Activated naive CD8-positive, alpha-beta T cell treated with anti-CD3 and anti-CD28 coated beads, Interleukin-2, amount 50 U/mL, for 24 hours (primary cell): ENCODE results near the gene GRIK1.

ENCODE experiments used
- ATAC-seq: fragments of 150-1000 bp; cut with Tn5 transposase; one replicate; pipeline ENCODE4 v1.10.0; 2021
- DNase-seq: peaks from one replicate; pipeline ENCODE4 v3.0.0; 2021
- H3K27ac Mint-ChIP-seq: one replicate; pipeline ENCODE4 v1.8.0; 2021; ENCODE audit warnings: mild to moderate bottlenecking, mixed read lengths
- H3K27me3 Mint-ChIP-seq: one replicate; pipeline ENCODE4 v1.8.0; 2021; ENCODE audit warnings: mixed read lengths
- H3K36me3 Mint-ChIP-seq: one replicate; pipeline ENCODE4 v1.8.0; 2021; ENCODE audit warnings: low read depth, mixed read lengths
- H3K4me1 Mint-ChIP-seq: one replicate; pipeline ENCODE4 v1.8.0; 2021; ENCODE audit warnings: mixed read lengths
- H3K4me3 Mint-ChIP-seq: one replicate; pipeline ENCODE4 v1.8.0; 2021; ENCODE audit warnings: mild to moderate bottlenecking, moderate library complexity, mixed read lengths
- H3K9me3 Mint-ChIP-seq: one replicate; pipeline ENCODE4 v1.8.0; 2021; ENCODE audit warnings: mixed read lengths

Gene GRIK1

DNA sequence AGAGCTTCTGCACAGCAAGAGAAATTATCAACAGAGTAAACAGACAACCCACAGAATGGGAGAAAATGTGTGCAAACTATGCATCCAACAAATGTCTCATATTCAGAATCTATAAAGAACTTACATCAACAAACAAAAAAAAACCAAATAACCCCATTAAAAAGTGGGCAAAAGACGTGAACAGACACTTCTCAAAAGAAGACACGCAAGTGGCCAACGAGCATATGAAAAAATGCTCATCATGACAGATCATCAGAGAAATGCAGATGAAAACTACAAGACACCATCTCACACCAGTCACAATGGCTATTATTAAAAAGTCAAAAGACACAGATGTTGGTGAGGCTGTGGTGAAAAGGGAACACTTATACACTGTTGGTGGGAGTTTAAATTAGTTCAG is 257.0 kb downstream of the GRIK1 start:
- Mint-ChIP-seq H3K27ac (no peak overlapping the region), H3K36me3 (no peaks in the 10 kb centered on the region), H3K27me3 (no peaks in the 10 kb centered on the region), H3K9me3 (peaks cover 10% of the 10 kb centered on the region), H3K4me1 (no peaks in the 10 kb centered on the region), H3K4me3 (no peak overlapping the region)
- no peak for ATAC-seq
- DNase-seq: no peak

DNA sequence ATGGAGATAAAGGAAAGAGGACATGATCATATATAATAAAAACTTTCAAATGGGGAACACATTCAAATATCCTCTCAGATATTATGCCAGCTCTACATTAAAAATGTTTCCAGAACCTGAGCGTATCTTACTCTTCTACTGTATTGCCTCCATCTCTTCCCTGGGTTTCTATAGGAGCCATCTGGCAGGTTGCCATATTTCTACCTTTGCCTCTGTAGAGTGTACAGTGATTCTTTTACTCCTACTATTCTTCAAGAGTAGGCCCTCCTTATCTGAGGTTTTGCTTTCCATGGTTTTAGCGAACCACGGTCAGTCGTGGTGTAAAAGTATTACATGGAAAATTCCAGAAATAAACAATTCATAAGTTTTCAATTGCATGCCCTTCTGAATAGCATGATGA is 259.5 kb downstream of the GRIK1 start:
- ATAC-seq: no peak
- H3K27me3 Mint-ChIP-seq: no peaks in the 10 kb centered on the region
- no peak overlapping the region for H3K27ac Mint-ChIP-seq
- no peaks in the 10 kb centered on the region for H3K4me1 Mint-ChIP-seq
- H3K36me3 Mint-ChIP-seq: no peaks in the 10 kb centered on the region
- H3K4me3 Mint-ChIP-seq: no peak overlapping the region
- peaks cover 10% of the 10 kb centered on the region for H3K9me3 Mint-ChIP-seq
- no peak for DNase-seq

DNA sequence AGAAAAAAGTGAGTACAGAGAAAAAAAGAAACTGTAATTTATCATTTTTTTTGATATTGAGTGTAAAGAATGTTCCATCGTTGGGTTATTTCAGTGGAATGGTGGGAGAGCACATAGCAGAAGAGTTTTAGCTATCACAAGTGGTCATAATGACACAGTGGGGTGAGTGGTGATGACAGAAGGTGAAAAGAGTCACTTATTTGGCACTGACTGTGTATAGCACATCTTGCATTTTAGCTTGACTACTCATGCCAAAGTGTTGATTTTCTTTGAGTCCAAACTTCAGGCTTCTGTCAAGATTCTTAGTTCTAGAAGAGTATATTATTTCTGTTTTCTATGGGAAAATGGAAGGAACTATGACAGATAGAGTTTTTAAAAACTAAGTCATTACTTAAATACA is 261.2 kb downstream of the GRIK1 start:
- no peak overlapping the region for H3K4me3 Mint-ChIP-seq
- DNase-seq (no peak), ATAC-seq (no peak)

DNA sequence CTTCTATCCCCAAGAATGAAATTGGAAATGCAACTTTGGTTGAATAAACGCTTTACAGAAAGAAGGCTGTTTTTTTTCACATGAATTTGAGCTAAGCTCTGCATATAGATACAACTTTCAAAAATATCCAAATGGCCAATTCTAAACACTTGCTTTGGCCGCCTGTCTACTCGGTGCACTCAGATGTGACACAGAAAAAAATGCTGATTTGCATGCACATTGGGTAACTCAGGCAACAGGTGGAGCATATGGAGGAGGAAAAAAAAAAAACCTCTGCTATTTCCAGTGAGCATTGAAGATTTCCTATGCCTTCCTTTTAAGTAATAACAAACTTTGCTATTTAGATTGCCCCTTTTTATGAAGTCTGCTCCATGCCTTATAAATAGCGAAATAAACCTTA is 262.5 kb downstream of the GRIK1 start:
- DNase-seq: no peak
- no peak for ATAC-seq
- Mint-ChIP-seq H3K9me3 (no peaks in the 10 kb centered on the region), H3K27me3 (peaks cover 3% of the 10 kb centered on the region), H3K4me3 (no peak overlapping the region), H3K27ac (no peak overlapping the region), H3K36me3 (no peaks in the 10 kb centered on the region), H3K4me1 (peaks cover 8% of the 10 kb centered on the region)

More for the DNA sequence above, 261.2 kb downstream of the GRIK1 start:
- Mint-ChIP-seq H3K4me1 (peaks cover 8% of the 10 kb centered on the region), H3K27ac (no peak overlapping the region), H3K27me3 (no peaks in the 10 kb centered on the region), H3K9me3 (peaks cover 3% of the 10 kb centered on the region), H3K36me3 (no peaks in the 10 kb centered on the region)

DNA sequence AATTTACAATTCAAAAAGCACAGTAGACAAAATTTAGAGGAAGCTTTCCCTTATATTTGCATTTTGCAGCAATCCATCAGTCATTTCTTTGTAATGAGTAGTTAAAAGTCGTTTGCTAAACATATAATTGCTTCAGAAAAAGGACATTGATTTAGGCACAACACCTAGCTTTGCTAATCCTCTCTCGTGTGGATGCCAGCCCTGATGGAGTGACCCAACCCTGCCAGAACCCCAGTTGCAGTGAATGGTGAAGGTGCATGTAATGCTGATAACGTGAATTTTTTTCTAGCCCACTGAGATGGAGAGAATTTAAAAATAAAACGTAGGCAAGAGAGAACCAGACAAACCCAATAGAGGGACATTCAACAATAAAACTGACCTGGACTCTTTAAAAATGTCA is 263.4 kb downstream of the GRIK1 start:
- Mint-ChIP-seq H3K27ac (no peak overlapping the region), H3K4me3 (no peak overlapping the region), H3K27me3 (peaks cover 3% of the 10 kb centered on the region), H3K9me3 (no peaks in the 10 kb centered on the region), H3K36me3 (no peaks in the 10 kb centered on the region), H3K4me1 (peaks cover 8% of the 10 kb centered on the region)
- ATAC-seq (no peak), DNase-seq (no peak)

DNA sequence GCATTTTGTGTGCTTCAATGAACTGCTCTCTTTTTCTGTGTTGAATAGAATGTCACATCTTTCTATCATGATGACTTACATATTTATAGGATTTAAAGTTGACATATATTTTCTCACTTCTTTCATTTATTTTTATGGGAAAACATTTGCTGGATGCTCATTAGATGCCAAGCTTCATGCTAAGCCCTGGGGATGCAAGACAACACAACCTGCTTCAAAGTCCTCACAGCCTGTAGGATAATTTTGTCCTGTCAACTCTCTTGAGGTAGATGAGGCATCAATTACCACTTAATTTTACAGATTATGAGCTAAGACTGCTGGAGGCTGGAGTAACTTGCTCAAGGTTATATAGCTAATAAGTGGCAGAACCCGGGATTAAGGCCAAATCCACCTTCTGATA is 264.3 kb downstream of the GRIK1 start:
- Mint-ChIP-seq H3K27ac (no peak overlapping the region), H3K4me1 (peaks cover 8% of the 10 kb centered on the region), H3K27me3 (peaks cover 3% of the 10 kb centered on the region), H3K9me3 (no peaks in the 10 kb centered on the region), H3K4me3 (no peak overlapping the region), H3K36me3 (no peaks in the 10 kb centered on the region)
- ATAC-seq: no peak
- no peak for DNase-seq

DNA sequence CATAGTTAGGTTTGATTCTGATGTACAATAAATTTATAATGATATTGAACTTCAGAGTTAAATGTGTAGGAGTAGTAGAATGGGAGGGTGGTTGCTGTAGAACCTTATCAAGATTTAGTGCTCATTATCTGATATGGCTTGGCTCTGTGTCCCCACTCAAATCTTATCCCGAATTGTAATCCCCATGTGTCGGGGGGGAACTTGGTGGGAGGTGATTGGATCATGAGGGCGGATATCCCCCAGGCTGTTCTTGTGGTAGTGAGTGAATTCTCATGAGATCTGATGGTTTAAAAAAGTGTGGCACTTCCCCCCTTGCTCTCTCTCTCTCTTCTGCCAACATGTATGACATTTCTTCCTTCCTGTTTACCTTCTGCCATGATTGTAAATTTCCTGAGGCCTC is 265.5 kb downstream of the GRIK1 start:
- no peak overlapping the region for H3K27ac Mint-ChIP-seq
- no peaks in the 10 kb centered on the region for H3K9me3 Mint-ChIP-seq
- peaks cover 3% of the 10 kb centered on the region for H3K27me3 Mint-ChIP-seq
- no peak for DNase-seq
- ATAC-seq: no peak
- H3K36me3 Mint-ChIP-seq: no peaks in the 10 kb centered on the region
- H3K4me1 Mint-ChIP-seq: peaks cover 8% of the 10 kb centered on the region
- H3K4me3 Mint-ChIP-seq: no peak overlapping the region

DNA sequence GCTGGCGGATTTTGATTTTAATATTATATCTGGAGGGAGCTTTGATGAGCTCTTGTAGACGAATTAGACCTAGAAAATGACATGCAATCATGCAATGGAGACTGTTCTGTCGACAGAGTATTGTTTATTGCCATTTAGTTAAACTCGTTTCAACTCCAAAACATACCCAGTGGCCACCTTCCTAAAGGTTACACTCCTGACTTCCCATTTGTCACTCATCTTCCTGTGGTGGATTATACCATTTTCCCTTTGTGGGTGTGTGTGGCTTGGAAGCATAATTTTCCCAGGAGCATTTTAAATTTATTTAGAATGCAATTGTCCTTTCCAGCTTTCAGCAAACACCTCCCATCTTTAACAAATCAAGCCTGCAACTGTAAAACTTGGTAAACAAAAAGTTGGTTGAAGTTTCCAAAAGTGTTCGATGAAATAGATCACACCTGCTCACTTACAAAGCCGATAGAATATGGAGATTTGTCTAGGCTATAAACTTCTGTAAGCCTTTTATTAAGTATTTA is 266.6 kb downstream of the GRIK1 start:
- H3K36me3 Mint-ChIP-seq: no peaks in the 10 kb centered on the region
- H3K4me3 Mint-ChIP-seq: no peak overlapping the region
- DNase-seq (no peak), ATAC-seq (no peak)
- no peak overlapping the region for H3K27ac Mint-ChIP-seq
- H3K4me1 Mint-ChIP-seq: peaks cover 8% of the 10 kb centered on the region
- no peaks in the 10 kb centered on the region for H3K9me3 Mint-ChIP-seq
- H3K27me3 Mint-ChIP-seq: peaks cover 5% of the 10 kb centered on the region

DNA sequence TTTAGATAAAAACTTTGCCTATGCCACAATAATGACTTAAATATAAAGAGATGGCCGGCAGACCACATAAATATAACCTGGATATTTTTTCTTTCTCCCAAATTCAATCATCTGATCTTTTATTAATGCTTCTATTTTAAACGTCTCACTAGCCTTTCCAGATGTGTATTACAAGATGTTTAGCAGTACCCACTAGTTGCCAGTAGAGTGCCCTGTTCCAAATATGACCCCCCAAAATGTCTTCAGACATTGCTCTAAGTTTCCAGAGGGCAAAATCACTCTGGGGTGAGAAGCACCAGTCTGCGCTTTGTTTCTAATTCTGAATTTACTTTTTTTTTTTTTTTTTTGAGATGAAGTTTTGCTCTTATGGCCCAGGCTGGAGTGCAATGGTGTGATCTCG is 268.1 kb downstream of the GRIK1 start:
- H3K4me1 Mint-ChIP-seq: peaks cover 8% of the 10 kb centered on the region
- ATAC-seq: no peak
- H3K27ac Mint-ChIP-seq: no peak overlapping the region
- DNase-seq: no peak
- H3K9me3 Mint-ChIP-seq: no peaks in the 10 kb centered on the region
- H3K27me3 Mint-ChIP-seq: peaks cover 13% of the 10 kb centered on the region
- no peaks in the 10 kb centered on the region for H3K36me3 Mint-ChIP-seq
- no peak overlapping the region for H3K4me3 Mint-ChIP-seq

DNA sequence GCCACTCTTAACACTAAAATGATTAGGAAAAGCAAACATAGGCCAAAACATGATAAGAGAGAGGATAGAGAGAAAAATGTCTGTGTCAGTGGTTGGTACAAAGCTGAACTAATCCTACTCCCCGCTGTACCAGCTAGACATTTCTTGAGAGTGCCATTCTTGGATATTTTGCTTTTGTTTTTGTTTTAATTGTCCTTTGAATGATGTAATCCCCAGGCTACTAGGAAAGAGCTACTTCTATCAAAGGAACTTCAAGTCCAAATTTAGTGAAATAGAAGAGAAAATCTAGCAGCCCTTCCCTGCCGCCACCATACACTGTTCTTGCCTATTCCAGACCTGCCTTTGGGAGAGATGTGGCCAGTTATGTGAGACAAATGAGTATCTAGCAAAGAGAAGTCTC is 269.6 kb downstream of the GRIK1 start:
- H3K27ac Mint-ChIP-seq: no peak overlapping the region

DNA sequence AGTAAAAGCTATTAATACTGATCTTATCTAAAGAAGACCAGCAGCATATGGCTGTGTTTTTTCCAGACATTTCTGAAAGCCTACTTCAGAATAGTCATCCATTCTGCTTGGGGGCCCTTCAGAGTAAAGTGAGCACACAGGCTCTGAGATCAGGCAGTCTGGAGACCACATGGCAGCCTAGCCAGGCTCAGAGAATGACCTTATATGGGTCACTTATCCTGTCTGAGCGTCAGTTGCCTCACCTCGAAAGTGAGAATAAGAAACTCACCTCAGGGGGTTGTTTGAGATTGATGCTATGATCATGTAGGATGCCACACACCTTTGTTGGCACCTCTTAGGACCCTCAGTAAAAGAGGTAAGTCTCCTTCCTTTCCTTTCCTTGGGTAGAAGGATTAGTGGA is 270.4 kb downstream of the GRIK1 start:
- H3K36me3 Mint-ChIP-seq: no peaks in the 10 kb centered on the region
- H3K4me1 Mint-ChIP-seq: peaks cover 2% of the 10 kb centered on the region
- H3K4me3 Mint-ChIP-seq: no peak overlapping the region
- ATAC-seq: no peak
- H3K27me3 Mint-ChIP-seq: peaks cover 18% of the 10 kb centered on the region
- H3K27ac Mint-ChIP-seq: no peak overlapping the region
- DNase-seq: no peak
- no peaks in the 10 kb centered on the region for H3K9me3 Mint-ChIP-seq

More for the DNA sequence above, 269.6 kb downstream of the GRIK1 start:
- Mint-ChIP-seq H3K4me3 (no peak overlapping the region), H3K4me1 (peaks cover 8% of the 10 kb centered on the region), H3K9me3 (no peaks in the 10 kb centered on the region), H3K27me3 (peaks cover 15% of the 10 kb centered on the region), H3K36me3 (no peaks in the 10 kb centered on the region)
- ATAC-seq (no peak), DNase-seq (no peak)

DNA sequence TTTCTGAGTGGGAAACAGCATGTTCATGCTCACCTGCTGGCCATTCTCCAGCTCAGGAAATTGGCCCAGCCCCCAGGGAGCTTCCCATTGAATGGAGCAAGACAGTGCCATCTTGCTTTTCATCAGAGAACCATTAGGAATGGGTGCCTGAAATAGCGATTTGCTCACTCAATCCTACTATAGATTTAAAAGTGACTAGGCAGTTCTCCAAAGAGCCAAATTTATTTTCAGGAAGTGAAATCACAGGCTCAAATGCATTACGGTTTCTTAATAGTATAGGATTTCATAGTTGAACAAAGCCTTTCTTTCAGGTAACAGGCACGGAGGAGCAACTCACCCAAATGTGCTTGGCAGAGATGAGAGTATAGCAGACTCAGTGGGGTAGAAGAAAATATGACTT is 272.1 kb downstream of the GRIK1 start:
- Mint-ChIP-seq H3K4me3 (no peak overlapping the region), H3K36me3 (no peaks in the 10 kb centered on the region), H3K9me3 (no peaks in the 10 kb centered on the region), H3K27ac (no peak overlapping the region), H3K27me3 (peaks cover 20% of the 10 kb centered on the region), H3K4me1 (no peaks in the 10 kb centered on the region)
- DNase-seq (no peak), ATAC-seq (no peak)

DNA sequence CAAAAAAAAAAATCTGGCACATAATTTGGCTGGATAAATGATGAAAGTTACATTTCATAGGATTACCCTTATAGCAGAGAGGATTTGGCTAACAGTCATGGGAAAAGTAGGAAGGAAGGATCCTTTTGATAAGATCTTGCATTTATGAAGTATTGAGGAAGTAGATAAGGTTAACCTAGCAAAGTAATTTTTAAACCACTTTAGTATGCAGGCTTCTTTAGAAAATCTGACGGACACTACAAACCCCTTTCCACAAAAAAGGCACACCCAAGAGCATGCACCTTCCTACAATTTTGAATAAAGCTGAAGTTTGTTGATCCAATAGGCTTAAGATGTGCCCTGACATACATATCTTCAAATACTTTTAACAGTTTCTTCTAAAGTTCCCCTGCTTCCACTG is 275.2 kb downstream of the GRIK1 start:
- peaks cover 25% of the 10 kb centered on the region for H3K27me3 Mint-ChIP-seq
- ATAC-seq (no peak), DNase-seq (no peak)
- no peak overlapping the region for H3K4me3 Mint-ChIP-seq
- H3K9me3 Mint-ChIP-seq: peaks cover 8% of the 10 kb centered on the region
- H3K27ac Mint-ChIP-seq: no peak overlapping the region
- H3K4me1 Mint-ChIP-seq: peaks cover 9% of the 10 kb centered on the region
- H3K36me3 Mint-ChIP-seq: no peaks in the 10 kb centered on the region

DNA sequence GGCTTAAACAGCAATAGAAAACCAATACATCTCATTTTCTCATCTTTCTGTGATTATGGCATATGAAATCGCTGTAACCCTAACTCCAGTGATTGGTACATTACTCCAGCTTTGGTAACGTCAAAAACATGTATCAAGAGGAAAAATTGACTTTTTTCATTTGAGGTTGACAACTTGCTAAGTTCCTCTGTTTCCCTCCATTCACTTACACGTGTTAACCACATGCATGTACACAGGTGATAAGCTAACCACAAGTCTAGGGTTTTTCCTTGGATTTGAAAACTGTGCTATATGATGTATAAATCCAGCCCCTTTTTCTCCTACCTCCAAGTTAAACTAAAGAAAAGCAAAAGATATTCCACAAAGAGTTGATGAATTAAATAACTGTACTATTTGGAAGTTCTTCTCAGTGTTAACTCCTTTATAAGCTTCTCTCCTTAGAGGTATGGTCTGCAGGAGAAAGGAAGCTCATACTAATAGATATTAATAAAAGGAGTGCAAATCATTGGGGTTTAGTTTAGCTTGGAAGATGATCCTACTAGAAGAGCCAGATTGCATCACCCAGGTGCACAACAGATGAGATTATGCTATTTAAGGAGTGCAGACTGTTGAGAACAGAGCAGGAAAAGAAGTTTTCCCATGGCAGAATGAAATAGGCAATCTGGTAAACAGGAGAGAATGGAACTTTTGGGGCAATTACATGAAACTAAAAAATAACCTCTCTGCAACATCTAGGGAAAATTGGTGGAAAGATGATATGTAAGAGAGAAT is 277.9 kb downstream of the GRIK1 start:
- DNase-seq: no peak
- Mint-ChIP-seq H3K4me3 (no peak overlapping the region), H3K36me3 (no peaks in the 10 kb centered on the region), H3K27ac (no peak overlapping the region), H3K4me1 (peaks cover 15% of the 10 kb centered on the region), H3K27me3 (peaks cover 15% of the 10 kb centered on the region), H3K9me3 (peaks cover 8% of the 10 kb centered on the region)
- no peak for ATAC-seq

DNA sequence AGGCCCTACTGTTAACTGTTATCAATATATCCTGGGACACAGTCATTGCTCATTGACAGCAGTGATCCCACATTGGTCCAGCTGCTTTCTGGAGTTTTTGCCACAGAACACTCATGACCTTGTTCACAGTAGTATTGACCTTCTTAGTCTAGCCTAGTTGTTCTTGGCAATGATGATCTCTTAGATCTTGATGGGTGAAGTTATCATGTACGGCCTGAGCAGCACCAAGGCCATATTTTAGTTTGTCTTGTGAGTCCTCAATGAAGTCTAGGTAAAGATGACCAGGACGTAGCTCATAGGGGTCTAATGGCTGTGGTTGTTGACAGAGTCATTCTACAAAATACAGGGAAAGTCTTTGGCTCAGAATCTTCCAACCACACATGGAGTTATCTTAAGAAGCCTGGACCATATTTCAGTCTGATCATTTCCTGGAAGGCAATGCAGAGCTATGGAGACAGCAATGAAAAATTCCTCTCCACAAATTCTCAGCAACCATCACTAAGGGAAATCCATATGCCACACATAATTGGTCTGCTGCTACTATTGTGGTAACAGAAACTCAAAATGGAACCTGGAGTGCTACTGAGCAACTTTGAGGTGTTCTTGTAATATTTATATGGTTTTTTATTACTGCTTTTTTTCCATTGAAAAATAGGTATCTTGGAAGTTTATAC is 279.6 kb downstream of the GRIK1 start:
- H3K4me3 Mint-ChIP-seq: no peak overlapping the region
- no peak for ATAC-seq
- H3K9me3 Mint-ChIP-seq: peaks cover 13% of the 10 kb centered on the region
- H3K36me3 Mint-ChIP-seq: peaks cover 2% of the 10 kb centered on the region
- H3K27ac Mint-ChIP-seq: no peak overlapping the region
- peaks cover 29% of the 10 kb centered on the region for H3K4me1 Mint-ChIP-seq
- no peak for DNase-seq
- H3K27me3 Mint-ChIP-seq: peaks cover 13% of the 10 kb centered on the region
